Erythroblast (primary cell): Measurements from ENCODE around the gene DCP1A.

Experiments
- GATA1 ChIP-seq: IDR thresholded peaks from 2 replicates; pipeline ENCODE4 v1.6.1; 2011; ENCODE audit warnings: low read depth, mild to moderate bottlenecking, control low read depth, low read length, moderate library complexity
- POLR2A ChIP-seq: IDR thresholded peaks from 2 replicates; pipeline ENCODE4 v1.6.1; 2011; ENCODE audit warnings: mild to moderate bottlenecking, low read length

- no peak for TF ChIP-seq POLR2A
- no peak for TF ChIP-seq GATA1
Measured at GRCh38 chr3:53288214-53288613, 59.1 kb downstream of the DCP1A start.
